Measurements from ENCODE around the gene HNRNPA2B1.
A peak's percentile ranks its signal among the peaks of the same experiment; 100 is the strongest.

The HNRNPA2B1 gene

DNA sequence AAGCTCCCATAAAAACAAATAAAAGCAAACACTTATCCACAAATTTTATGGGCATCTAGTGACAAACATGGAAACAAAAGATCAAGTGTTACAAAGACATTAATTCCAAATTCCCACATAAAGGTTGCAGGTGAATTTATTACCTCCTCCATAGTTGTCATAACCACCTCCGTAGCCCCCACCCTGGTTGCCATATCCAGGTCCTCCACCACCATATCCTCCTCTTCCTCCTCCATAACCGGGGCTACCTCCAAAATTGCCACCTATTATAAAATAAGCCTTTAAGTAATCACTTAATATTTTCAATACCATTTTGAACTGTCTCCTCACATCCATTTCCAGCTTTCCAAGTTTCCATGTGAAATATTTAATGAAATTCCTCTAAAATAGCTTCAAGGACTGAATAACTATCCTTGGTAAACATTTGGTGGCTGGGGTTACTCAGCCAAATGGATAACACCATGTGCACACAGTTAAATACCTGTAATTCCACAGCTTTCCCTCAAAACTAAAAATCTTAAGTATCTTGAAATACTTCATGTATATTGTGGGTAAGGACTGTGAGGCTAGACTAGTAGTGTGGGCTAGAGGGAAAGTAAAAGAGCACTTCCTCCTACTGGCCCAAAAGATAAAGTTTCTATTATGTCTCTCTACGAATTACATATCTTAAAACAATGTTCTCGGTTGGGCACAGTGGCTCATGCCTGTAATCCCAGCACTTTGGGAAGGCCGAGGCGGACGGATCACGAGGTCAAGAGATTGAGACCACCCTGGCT lies 6.9 kb downstream of the HNRNPA2B1 start:
- H3K4me3 Mint-ChIP-seq: peak overlapping the region; percentile 99 to 100
- peaks cover 60 to 84% of the 10 kb centered on the region in 2 donors for H3K4me1 Mint-ChIP-seq (ENCODE audit: low read depth in 2 of 2)
- ATAC-seq (replicated peaks) (peak; percentile 40), DNase-seq (no peak)
- no peaks in the 10 kb centered on the region for H3K27me3 Mint-ChIP-seq
- peaks cover 100% of the 10 kb centered on the region for H3K36me3 Mint-ChIP-seq (ENCODE audit: insufficient read depth)
- H3K9me3 Mint-ChIP-seq: no peaks in the 10 kb centered on the region
- H3K27ac Mint-ChIP-seq: peak overlapping the region; percentile 95 to 97

GRCh38 chr7:26192485-26193087 lies 8.0 kb downstream of the HNRNPA2B1 start:
- Mint-ChIP-seq H3K9me3 (no peaks in the 10 kb centered on the region), H3K4me3 (peak overlapping the region; percentile 99 to 100), H3K36me3 (ENCODE audit: insufficient read depth) (peaks cover 100% of the 10 kb centered on the region), H3K27ac (peak overlapping the region; percentile 95 to 97), H3K27me3 (no peaks in the 10 kb centered on the region), H3K4me1 (ENCODE audit: low read depth in 2 of 2) (peaks cover 60 to 83% of the 10 kb centered on the region in 2 donors)
- DNase-seq (no peak), ATAC-seq (replicated peaks) (no peak)

GRCh38 chr7:26191974-26192479 lies 8.5 kb downstream of the HNRNPA2B1 start:
- H3K9me3 Mint-ChIP-seq: no peaks in the 10 kb centered on the region
- peak overlapping the region; percentile 99 to 100 for H3K4me3 Mint-ChIP-seq
- peaks cover 60 to 83% of the 10 kb centered on the region in 2 donors for H3K4me1 Mint-ChIP-seq (ENCODE audit: low read depth in 2 of 2)
- H3K27ac Mint-ChIP-seq: peak overlapping the region; percentile 95 to 97
- DNase-seq (no peak), ATAC-seq (replicated peaks) (no peak)
- H3K36me3 Mint-ChIP-seq (ENCODE audit: insufficient read depth): peaks cover 100% of the 10 kb centered on the region
- H3K27me3 Mint-ChIP-seq: no peaks in the 10 kb centered on the region

GRCh38 chr7:26191233-26191973 lies 9.1 kb downstream of the HNRNPA2B1 start:
- Mint-ChIP-seq H3K4me3 (peak overlapping the region; percentile 99 to 100), H3K4me1 (ENCODE audit: low read depth in 2 of 2) (peaks cover 55 to 83% of the 10 kb centered on the region in 2 donors), H3K9me3 (no peaks in the 10 kb centered on the region), H3K27ac (peak overlapping the region; percentile 95 to 97), H3K36me3 (ENCODE audit: insufficient read depth) (peaks cover 100% of the 10 kb centered on the region), H3K27me3 (no peaks in the 10 kb centered on the region)
- DNase-seq: no peak
- ATAC-seq (replicated peaks): no peak

GRCh38 chr7:26190417-26190869 lies 10.1 kb downstream of the HNRNPA2B1 start:
- Mint-ChIP-seq H3K4me3 (peak overlapping the region in 1 of 2 donors; percentile 31), H3K27ac (peak overlapping the region; percentile 95 to 97), H3K4me1 (ENCODE audit: low read depth in 2 of 2) (peaks cover 53 to 81% of the 10 kb centered on the region in 2 donors), H3K36me3 (ENCODE audit: insufficient read depth) (peaks cover 97% of the 10 kb centered on the region), H3K9me3 (no peaks in the 10 kb centered on the region), H3K27me3 (no peaks in the 10 kb centered on the region)
- no peak for ATAC-seq (replicated peaks)
- DNase-seq: no peak

DNA sequence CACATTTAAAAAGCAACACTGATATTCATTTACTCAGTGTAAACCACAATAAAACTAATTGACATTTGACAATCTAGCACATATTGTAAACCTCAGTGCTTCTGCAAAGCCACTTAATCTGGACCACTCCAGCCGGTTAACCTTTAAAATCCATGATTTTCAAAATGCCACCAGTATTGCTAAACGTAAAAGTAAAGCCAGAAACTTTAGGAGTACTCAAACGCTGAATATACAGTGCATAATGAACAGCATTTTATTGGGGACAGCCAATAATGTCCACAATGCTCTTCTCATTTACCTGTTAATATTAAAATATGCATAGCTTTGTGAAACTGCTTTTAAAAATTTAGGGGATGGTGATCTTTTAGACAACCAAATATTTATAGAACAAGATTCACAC lies 10.8 kb downstream of the HNRNPA2B1 start:
- Mint-ChIP-seq H3K27ac (peak overlapping the region; percentile 22 to 89), H3K36me3 (ENCODE audit: insufficient read depth) (peaks cover 97% of the 10 kb centered on the region), H3K4me3 (peak overlapping the region in 1 of 2 donors; percentile 31), H3K9me3 (no peaks in the 10 kb centered on the region), H3K27me3 (no peaks in the 10 kb centered on the region), H3K4me1 (ENCODE audit: low read depth in 2 of 2) (peaks cover 54 to 83% of the 10 kb centered on the region in 2 donors)
- DNase-seq: no peak
- no peak for ATAC-seq (replicated peaks)

- peak overlapping the region in 1 of 2 donors; percentile 31 for H3K4me3 Mint-ChIP-seq
- no peak for DNase-seq
- peaks cover 53 to 81% of the 10 kb centered on the region in 2 donors for H3K4me1 Mint-ChIP-seq (ENCODE audit: low read depth in 2 of 2)
- ATAC-seq (replicated peaks): no peak
- no peaks in the 10 kb centered on the region for H3K9me3 Mint-ChIP-seq
- peaks cover 95% of the 10 kb centered on the region for H3K36me3 Mint-ChIP-seq (ENCODE audit: insufficient read depth)
- H3K27me3 Mint-ChIP-seq: no peaks in the 10 kb centered on the region
- peak overlapping the region; percentile 81 to 89 for H3K27ac Mint-ChIP-seq
These were observed 11.5 kb downstream of the HNRNPA2B1 start for GRCh38 chr7:26188957-26189541.

DNA sequence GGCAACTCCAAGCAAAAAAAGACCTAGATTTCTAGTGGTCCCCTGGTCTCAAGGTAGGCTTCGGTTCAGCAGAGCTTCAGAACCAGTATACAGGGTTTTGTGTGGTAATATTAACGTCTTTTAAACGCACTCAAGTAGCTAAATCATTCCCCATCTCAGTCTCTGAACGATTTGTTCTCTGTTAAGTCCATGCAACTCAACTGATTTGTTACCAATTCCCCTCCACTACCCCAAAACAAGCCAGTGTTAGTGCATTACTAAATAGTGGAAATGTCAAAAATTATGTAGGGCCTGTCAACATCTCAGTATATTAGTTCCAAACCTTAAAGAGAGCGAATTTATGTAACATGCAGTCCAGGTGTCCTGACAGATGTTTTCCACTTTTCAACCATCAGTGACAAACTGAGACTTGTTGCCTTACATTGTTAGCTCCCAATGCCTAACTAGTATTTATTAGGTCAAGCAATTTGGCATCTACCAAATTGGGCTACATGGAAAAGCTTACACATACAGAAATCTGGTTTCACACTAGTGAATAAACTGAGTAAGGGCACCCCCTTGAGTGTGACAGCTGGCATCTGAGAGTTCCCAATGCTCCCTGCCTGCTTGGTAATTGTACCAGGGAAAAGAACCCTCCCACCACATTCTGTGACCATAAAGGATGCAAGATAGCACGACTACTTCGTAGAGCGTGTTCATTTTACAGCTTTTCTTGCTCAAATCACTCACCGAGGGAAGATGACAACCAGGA lies 12.2 kb downstream of the HNRNPA2B1 start:
- ATAC-seq (replicated peaks) (no peak), DNase-seq (no peak)
- peak overlapping the region in 1 of 2 donors; percentile 20 for H3K4me3 Mint-ChIP-seq

GRCh38 chr7:26187380-26188205 lies 13.0 kb downstream of the HNRNPA2B1 start:
- Mint-ChIP-seq H3K27ac (peak overlapping the region; percentile 81 to 89), H3K4me3 (peak overlapping the region; percentile 20 to 33), H3K36me3 (ENCODE audit: insufficient read depth) (peaks cover 87% of the 10 kb centered on the region), H3K27me3 (no peaks in the 10 kb centered on the region), H3K4me1 (ENCODE audit: low read depth in 2 of 2) (peaks cover 42 to 73% of the 10 kb centered on the region in 2 donors), H3K9me3 (no peaks in the 10 kb centered on the region)
- peak; percentile 28 for ATAC-seq (replicated peaks)
- no peak for DNase-seq

More for the DNA sequence above, 12.2 kb downstream of the HNRNPA2B1 start:
- H3K27me3 Mint-ChIP-seq: no peaks in the 10 kb centered on the region
- no peaks in the 10 kb centered on the region for H3K9me3 Mint-ChIP-seq
- peaks cover 49 to 81% of the 10 kb centered on the region in 2 donors for H3K4me1 Mint-ChIP-seq (ENCODE audit: low read depth in 2 of 2)
- peaks cover 90% of the 10 kb centered on the region for H3K36me3 Mint-ChIP-seq (ENCODE audit: insufficient read depth)
- peak overlapping the region; percentile 81 to 89 for H3K27ac Mint-ChIP-seq

DNA sequence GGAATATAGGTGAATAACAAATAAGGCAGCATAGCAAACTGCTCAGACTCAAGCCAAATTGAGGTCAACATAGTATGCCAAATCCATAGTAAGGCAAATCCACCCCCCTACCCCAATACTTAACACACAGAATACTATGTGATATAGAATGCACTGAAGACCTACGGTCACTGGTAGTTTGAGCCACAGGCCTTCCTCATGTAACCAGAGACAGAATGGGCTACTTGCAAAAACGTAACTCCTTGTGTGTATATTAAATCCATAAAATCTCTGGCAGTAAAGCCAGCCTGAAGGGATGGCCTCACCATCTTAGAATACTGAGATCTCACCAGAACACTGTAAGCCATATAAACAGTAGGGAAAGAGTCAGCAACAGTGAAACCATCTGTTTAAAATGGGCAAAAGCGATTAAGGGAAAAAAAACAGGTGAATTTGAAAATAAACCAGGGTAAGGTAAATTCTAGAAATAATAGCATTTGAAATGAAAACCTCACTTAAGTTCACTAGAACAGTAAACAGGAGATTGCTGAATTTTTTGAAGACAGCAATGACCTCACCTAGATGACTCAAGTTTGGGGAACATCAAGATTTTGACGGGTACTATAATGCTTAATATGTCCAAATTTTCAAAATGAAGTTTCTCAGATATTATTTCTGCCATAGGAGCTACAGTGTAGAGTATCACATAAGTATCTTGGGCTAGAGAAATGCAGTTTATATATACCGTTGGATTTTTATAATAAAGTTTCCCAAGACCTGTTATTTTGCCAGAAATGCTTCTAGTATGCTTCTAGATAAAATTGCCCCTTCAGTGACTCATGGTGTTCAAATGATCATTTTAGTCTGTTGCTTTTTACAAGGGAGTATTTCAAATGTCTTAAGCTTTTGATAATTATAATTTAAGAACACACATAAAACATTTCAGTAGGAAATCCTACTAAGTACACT lies 13.9 kb downstream of the HNRNPA2B1 start:
- no peak for DNase-seq
- Mint-ChIP-seq H3K36me3 (ENCODE audit: insufficient read depth) (peaks cover 83% of the 10 kb centered on the region), H3K9me3 (no peaks in the 10 kb centered on the region), H3K4me1 (ENCODE audit: low read depth in 2 of 2) (peaks cover 35 to 71% of the 10 kb centered on the region in 2 donors), H3K27me3 (no peaks in the 10 kb centered on the region), H3K4me3 (peak overlapping the region in 1 of 2 donors; percentile 33), H3K27ac (peak overlapping the region; percentile 81 to 89)
- peak; percentile 11 for ATAC-seq (replicated peaks)

- Mint-ChIP-seq H3K9me3 (no peaks in the 10 kb centered on the region), H3K36me3 (ENCODE audit: insufficient read depth) (peaks cover 75% of the 10 kb centered on the region), H3K27ac (peak overlapping the region; percentile 4 to 81), H3K4me1 (ENCODE audit: low read depth in 2 of 2) (peaks cover 34 to 73% of the 10 kb centered on the region in 2 donors), H3K4me3 (peak overlapping the region in 1 of 2 donors; percentile 26), H3K27me3 (no peaks in the 10 kb centered on the region)
- ATAC-seq (replicated peaks) (no peak), DNase-seq (no peak)
These were observed 14.7 kb downstream of the HNRNPA2B1 start for GRCh38 chr7:26185844-26186180.
